Caco-2 (cell line): Measurements from ENCODE around the gene RFC5. TPM values are rescaled to one million over a fixed set of nuclear protein-coding genes. Genes with fewer than 3 reads are reported as not detected.
A peak's percentile ranks its signal among the peaks of the same experiment; 100 is the strongest.

Experiments
- BruUV-seq: library from RNA; stranded (reverse); fragments of 400-500 nt; replicated peaks from 2 replicates; lab custom pipeline; 2021; lab: Mats Ljungman, UMichigan
- CTCF ChIA-PET: fragments of 300-600 bp; sonication (Branson Sonifier 250); formaldehyde crosslinking; loops from one replicate; lab custom pipeline; 2022; ENCODE audit warnings: antibody characterized with exemption; lab: Charles Lee
- POLR2A ChIA-PET: fragments of 300-600 bp; sonication (Branson Sonifier 250); formaldehyde crosslinking; loops from one replicate; lab custom pipeline; 2022; ENCODE audit warnings: antibody characterized with exemption; lab: Charles Lee
- DNase-seq, 2 experiments: peaks; one replicate each; pipeline versions ENCODE4 v3.0.0 to v3.0.0-alpha.2; 2020 to 2022
- H3K27me3 ChIP-seq: replicated peaks from 2 replicates; pipeline ENCODE4 v1.6.0; 2011; ENCODE audit warnings: low read length; ENCODE audit not compliant: control insufficient read depth, insufficient read depth
- H3K36me3 ChIP-seq: 2 replicates; pipeline ENCODE4 v1.5.1; 2011; ENCODE audit warnings: low read length; ENCODE audit not compliant: control insufficient read depth, insufficient read depth
- H3K4me1 ChIP-seq: fragments of 250-450 bp; sonication (Bioruptor Pico); 2 replicates; pipeline ENCODE4 v1.5.1; 2020; ENCODE audit warnings: mild to moderate bottlenecking
- H3K4me3 ChIP-seq: 2 replicates; pipeline ENCODE4 v1.5.1; 2011; ENCODE audit warnings: low read depth, mild to moderate bottlenecking, control low read depth, low read length
- H3K9me3 ChIP-seq: fragments of 250-450 bp; sonication (Bioruptor Pico); 2 replicates; pipeline ENCODE4 v1.5.1; 2020; ENCODE audit warnings: mild to moderate bottlenecking, moderate library complexity
- H3K27ac Mint-ChIP-seq: one replicate; pipeline ENCODE4 v1.8.0; 2022; ENCODE audit warnings: mixed read lengths; ENCODE audit not compliant: unreplicated experiment
- H3K27me3 Mint-ChIP-seq: one replicate; pipeline ENCODE4 v1.8.0; 2022; ENCODE audit warnings: mixed read lengths; ENCODE audit not compliant: insufficient read depth, unreplicated experiment
- H3K36me3 Mint-ChIP-seq: one replicate; pipeline ENCODE4 v1.8.0; 2022; ENCODE audit warnings: mild to moderate bottlenecking, mixed read lengths; ENCODE audit not compliant: insufficient read depth, unreplicated experiment
- H3K4me1 Mint-ChIP-seq: one replicate; pipeline ENCODE4 v1.8.0; 2022; ENCODE audit warnings: low read depth, mixed read lengths; ENCODE audit not compliant: unreplicated experiment
- H3K4me3 Mint-ChIP-seq: one replicate; pipeline ENCODE4 v1.8.0; 2022; ENCODE audit warnings: mild to moderate bottlenecking, moderate library complexity, mixed read lengths; ENCODE audit not compliant: unreplicated experiment
- H3K9me3 Mint-ChIP-seq: one replicate; pipeline ENCODE4 v1.8.0; 2022; ENCODE audit warnings: mixed read lengths; ENCODE audit not compliant: unreplicated experiment
- intact Hi-C: fragments of 100-400 bp; cut with micrococcal nuclease; formaldehyde crosslinking; loops from one replicate; pipeline ENCODE4 v1.10.0; 2022; ENCODE audit not compliant: unreplicated experiment
- total RNA-seq: library from RNA; stranded (reverse); gene quantifications from 2 replicates; pipeline ENCODE4 v1.2.3, GENCODE V29; 2022
- TF ChIP-seq, protein P1 (sequence below), 2 experiments: fragments of 200-600 bp in 1 of 2; IDR thresholded peaks; 1 replicate in 1 of 2; 2 replicates in 1 of 2; pipeline versions ENCODE4 v1.5.1 to v1.8.0; 2011 to 2022; ENCODE audit warnings: antibody characterized with exemption in 1 of 2, control low read depth in 1 of 2, inconsistent platforms in 1 of 2, low read depth in 1 of 2, low read length in 1 of 2, mild to moderate bottlenecking in 1 of 2, moderate library complexity in 1 of 2; ENCODE audit not compliant: insufficient read depth in 1 of 2, severe bottlenecking in 1 of 2, unreplicated experiment in 1 of 2

The RFC5 gene
- total RNA-seq, 1 experiment from 2014 or later: 42.7 TPM

DNA sequence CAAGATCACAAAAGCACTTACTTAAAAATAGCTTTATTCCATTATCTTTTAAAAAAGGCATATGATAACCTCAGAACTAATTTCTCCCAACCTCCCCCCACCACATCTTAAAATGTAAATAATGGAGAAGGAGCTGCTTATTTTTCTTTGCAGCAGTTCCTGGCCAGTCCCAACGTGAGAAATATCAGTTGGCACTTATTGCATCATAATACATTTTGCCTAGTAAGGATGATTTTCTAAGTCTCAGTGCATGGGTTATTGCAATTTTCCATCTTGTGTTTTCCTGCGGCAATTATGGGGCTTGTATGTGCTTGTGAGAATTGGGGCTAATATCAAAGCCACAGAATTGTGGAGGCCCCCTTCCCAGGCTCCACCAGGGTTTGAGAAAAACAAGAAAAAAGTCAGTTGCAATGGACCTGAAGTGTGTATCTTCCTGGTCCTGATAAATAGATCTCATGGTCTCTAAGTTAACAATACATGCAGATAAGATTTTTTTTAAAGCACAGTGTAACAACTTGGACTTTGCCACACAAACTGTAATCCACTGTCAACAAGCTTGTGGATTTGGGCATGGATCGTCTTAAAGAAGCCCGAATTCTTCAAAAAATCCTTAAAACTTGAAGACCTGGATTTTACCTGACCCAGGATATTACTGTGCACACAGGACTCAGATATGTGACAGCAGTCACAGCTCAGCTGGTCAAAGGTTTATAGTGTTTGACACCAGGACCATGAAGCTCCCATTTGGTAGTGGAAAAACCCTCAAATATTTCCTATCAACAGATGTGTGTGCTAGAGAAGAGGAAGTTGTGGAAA is 47.3 kb downstream of the RFC5 start:
- no peaks in the 10 kb centered on the region for H3K9me3 ChIP-seq
- peak; percentile 50 to 56 for DNase-seq
- peak overlapping the region; percentile 95 for H3K4me3 Mint-ChIP-seq
- no peaks in the 10 kb centered on the region for H3K27me3 Mint-ChIP-seq
- POLR2A ChIA-PET: interaction anchor here (0.6 to 1.4 kb wide), 3 partner anchors 40 to 189 kb away, joined by 4 to 6 read pairs (median 5); partner anchors contain the start of gene VSIG10
- H3K4me1 Mint-ChIP-seq: peaks cover 32% of the 10 kb centered on the region
- CTCF ChIA-PET: interaction anchor here (0.7 to 1.4 kb wide), 4 partner anchors 21 to 189 kb away, joined by 3 to 4 read pairs (median 4); no protein-coding TSS in a partner anchor
- no peaks in the 10 kb centered on the region for H3K36me3 ChIP-seq
- peak overlapping the region; percentile 99 for H3K27ac Mint-ChIP-seq
- H3K4me1 ChIP-seq: peaks cover 44% of the 10 kb centered on the region
- no peaks in the 10 kb centered on the region for H3K27me3 ChIP-seq
- intact Hi-C loops: loop anchor here (2.0 to 5.0 kb wide), 3 partner anchors 39 to 309 kb away; partner anchors contain the start of gene TAOK3
- no TSS peak for BruUV-seq
- no peaks in the 10 kb centered on the region for H3K9me3 Mint-ChIP-seq
- peaks cover 44% of the 10 kb centered on the region for H3K36me3 Mint-ChIP-seq
- TF ChIP-seq, protein P1, sequence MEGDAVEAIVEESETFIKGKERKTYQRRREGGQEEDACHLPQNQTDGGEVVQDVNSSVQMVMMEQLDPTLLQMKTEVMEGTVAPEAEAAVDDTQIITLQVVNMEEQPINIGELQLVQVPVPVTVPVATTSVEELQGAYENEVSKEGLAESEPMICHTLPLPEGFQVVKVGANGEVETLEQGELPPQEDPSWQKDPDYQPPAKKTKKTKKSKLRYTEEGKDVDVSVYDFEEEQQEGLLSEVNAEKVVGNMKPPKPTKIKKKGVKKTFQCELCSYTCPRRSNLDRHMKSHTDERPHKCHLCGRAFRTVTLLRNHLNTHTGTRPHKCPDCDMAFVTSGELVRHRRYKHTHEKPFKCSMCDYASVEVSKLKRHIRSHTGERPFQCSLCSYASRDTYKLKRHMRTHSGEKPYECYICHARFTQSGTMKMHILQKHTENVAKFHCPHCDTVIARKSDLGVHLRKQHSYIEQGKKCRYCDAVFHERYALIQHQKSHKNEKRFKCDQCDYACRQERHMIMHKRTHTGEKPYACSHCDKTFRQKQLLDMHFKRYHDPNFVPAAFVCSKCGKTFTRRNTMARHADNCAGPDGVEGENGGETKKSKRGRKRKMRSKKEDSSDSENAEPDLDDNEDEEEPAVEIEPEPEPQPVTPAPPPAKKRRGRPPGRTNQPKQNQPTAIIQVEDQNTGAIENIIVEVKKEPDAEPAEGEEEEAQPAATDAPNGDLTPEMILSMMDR (IDR thresholded peaks at IDR 0.05; ENCODE audit: insufficient read depth in 1 of 2, low read depth in 1 of 2, low read length in 1 of 2, severe bottlenecking in 1 of 2, unreplicated experiment in 1 of 2): no peak
- no peak overlapping the region; the same call in 1 of the 2 replicates for H3K4me3 ChIP-seq

DNA sequence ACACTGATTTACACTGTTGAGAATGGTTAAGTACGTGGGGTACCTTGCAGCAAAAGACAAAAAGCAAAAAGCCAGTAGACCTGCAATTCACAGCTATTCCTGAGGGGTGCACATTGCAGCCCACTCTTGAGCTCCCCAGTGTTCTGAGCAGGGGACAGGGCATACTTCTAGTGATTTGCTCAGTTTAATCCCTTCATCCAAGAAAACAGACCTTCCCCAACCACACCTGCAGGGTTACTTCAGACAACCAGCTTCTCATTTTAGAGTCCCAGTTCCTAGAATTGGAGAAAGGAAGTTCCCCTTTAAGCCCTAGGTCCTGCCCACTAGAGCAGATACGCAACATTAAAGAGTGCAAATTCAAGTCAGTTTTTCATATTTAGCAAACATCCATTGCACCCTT is 48.1 kb downstream of the RFC5 start:
- peak overlapping the region; percentile 95 for H3K4me3 Mint-ChIP-seq
- POLR2A ChIA-PET: interaction anchor here (0.5 to 1.4 kb wide), 3 partner anchors 24 to 190 kb away, joined by 3 to 6 read pairs (median 4); partner anchors contain the start of gene VSIG10

GRCh38 chr12:118065380-118065779 is 48.9 kb downstream of the RFC5 start:
- Mint-ChIP-seq H3K9me3 (no peaks in the 10 kb centered on the region), H3K4me1 (peaks cover 33% of the 10 kb centered on the region), H3K27me3 (no peaks in the 10 kb centered on the region), H3K4me3 (no peak overlapping the region), H3K27ac (no peak overlapping the region), H3K36me3 (peaks cover 48% of the 10 kb centered on the region)
- ChIA-PET POLR2A (no interaction called here), CTCF (interaction anchor here (1.0 to 1.4 kb wide), 2 partner anchors 190 to 313 kb away, joined by 4 read pairs; no protein-coding TSS in a partner anchor)
- Histone ChIP-seq H3K4me1 (peaks cover 30% of the 10 kb centered on the region), H3K4me3 (no peak overlapping the region), H3K9me3 (no peaks in the 10 kb centered on the region), H3K27me3 (no peaks in the 10 kb centered on the region), H3K36me3 (no peaks in the 10 kb centered on the region)
- TF ChIP-seq, protein P1 (IDR thresholded peaks at IDR 0.05; ENCODE audit: insufficient read depth in 1 of 2, low read depth in 1 of 2, low read length in 1 of 2, severe bottlenecking in 1 of 2, unreplicated experiment in 1 of 2): no peak
- intact Hi-C loops: no loop called here
- no TSS peak for BruUV-seq
- no peak for DNase-seq

More for the DNA sequence above, 48.1 kb downstream of the RFC5 start:
- TF ChIP-seq, protein P1 (IDR thresholded peaks at IDR 0.05; ENCODE audit: insufficient read depth in 1 of 2, low read depth in 1 of 2, low read length in 1 of 2, severe bottlenecking in 1 of 2, unreplicated experiment in 1 of 2): peak; percentile 17 to 21
- no peaks in the 10 kb centered on the region for H3K27me3 ChIP-seq
- CTCF ChIA-PET: interaction anchor here (0.9 to 1.4 kb wide), 3 partner anchors 21 to 314 kb away, joined by 3 to 4 read pairs (median 4); no protein-coding TSS in a partner anchor
- peak in 1 of 2 experiments; percentile 18 for DNase-seq
- no peaks in the 10 kb centered on the region for H3K27me3 Mint-ChIP-seq
- H3K4me3 ChIP-seq: no peak overlapping the region
- peak overlapping the region; percentile 99 for H3K27ac Mint-ChIP-seq
- H3K36me3 ChIP-seq: no peaks in the 10 kb centered on the region
- BruUV-seq: no TSS peak
- no peaks in the 10 kb centered on the region for H3K9me3 ChIP-seq
- no peaks in the 10 kb centered on the region for H3K9me3 Mint-ChIP-seq
- intact Hi-C loops: loop anchor here (5.0 kb wide), 1 partner anchor 58 kb away; no protein-coding TSS in a partner anchor
- peaks cover 48% of the 10 kb centered on the region for H3K36me3 Mint-ChIP-seq
- peaks cover 33% of the 10 kb centered on the region for H3K4me1 Mint-ChIP-seq
- peaks cover 37% of the 10 kb centered on the region for H3K4me1 ChIP-seq
